ENCODE results near the gene PANK4.

The PANK4 gene

GRCh38 chr1:2561898-2562895 is 35.8 kb upstream of the PANK4 start:
- H3K4me3 ChIP-seq (ENCODE audit: control insufficient read depth, low read depth, low read length): no peak overlapping the region
- no peak for DNase-seq (ENCODE audit: low read depth)
- TF ChIP-seq CTCF (IDR thresholded peaks at IDR 0.05; ENCODE audit: control insufficient read depth, insufficient read depth, low read depth, low read length, missing control alignments): peak; percentile 49

DNA sequence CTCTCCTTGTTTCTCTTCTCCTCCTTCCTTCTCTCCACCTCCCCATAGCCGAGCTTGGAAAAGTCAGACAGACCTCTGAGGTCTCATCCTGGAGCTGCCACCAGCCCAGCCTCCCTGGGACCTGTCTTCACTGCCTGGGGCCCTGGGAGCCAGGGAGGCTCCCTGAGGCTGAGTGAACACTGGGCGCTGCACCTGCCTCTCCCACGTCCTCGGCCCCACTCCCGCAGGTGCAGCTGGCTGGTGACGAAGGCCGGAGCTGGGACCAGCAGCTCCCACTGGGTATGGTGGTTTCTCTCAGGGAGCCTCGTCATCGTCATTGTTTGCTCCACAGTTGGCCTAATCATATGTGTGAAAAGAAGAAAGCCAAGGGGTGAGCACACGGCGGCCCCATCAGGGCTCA is 35.0 kb upstream of the PANK4 start:
- TF ChIP-seq CTCF (IDR thresholded peaks at IDR 0.05; ENCODE audit: control insufficient read depth, insufficient read depth, low read depth, low read length, missing control alignments): no peak
- no peak for DNase-seq (ENCODE audit: low read depth)
- no peak overlapping the region for H3K4me3 ChIP-seq (ENCODE audit: control insufficient read depth, low read depth, low read length)

GRCh38 chr1:2560299-2561073 is 34.1 kb upstream of the PANK4 start:
- no peak overlapping the region for H3K4me3 ChIP-seq (ENCODE audit: control insufficient read depth, low read depth, low read length)
- TF ChIP-seq CTCF (IDR thresholded peaks at IDR 0.05; ENCODE audit: control insufficient read depth, insufficient read depth, low read depth, low read length, missing control alignments): no peak
- no peak for DNase-seq (ENCODE audit: low read depth)

DNA sequence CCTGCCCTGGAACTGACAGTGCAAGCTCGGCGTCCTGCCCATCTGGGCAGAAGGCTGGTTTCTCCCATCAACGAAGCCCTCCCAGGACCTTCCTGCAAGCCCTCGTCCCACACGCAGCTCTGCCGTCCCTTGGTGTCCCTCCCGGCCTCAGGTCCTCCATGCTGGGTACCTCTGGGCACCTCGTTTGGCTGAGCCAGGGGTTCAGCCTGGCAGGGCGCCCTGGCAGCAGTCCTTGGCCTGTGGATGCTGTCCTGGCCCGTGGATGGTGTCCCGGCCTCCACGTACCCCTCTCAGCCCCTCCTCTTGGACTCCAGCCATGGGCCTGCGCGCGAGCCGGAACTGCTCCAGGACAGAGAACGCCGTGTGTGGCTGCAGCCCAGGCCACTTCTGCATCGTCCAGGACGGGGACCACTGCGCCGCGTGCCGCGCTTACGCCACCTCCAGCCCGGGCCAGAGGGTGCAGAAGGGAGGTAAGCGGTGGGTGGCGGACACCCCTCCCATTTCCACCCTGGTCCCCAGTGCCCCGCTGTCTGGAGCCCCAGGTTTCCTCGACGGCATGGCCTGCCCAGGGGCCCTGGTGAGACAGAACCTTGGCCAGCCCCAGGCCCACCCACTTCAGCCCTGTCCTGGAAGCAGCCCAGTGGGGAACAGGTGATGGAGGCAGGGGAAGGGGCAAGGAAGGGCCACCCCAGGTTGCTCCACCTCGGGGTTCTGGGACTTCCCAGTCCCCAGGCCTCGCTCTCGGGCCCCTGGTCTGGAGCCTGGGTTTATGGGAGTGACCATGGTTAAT is 33.3 kb upstream of the PANK4 start:
- DNase-seq (ENCODE audit: low read depth): no peak
- H3K4me3 ChIP-seq (ENCODE audit: control insufficient read depth, low read depth, low read length): no peak overlapping the region
- no peak for TF ChIP-seq CTCF (IDR thresholded peaks at IDR 0.05; ENCODE audit: control insufficient read depth, insufficient read depth, low read depth, low read length, missing control alignments)

DNA sequence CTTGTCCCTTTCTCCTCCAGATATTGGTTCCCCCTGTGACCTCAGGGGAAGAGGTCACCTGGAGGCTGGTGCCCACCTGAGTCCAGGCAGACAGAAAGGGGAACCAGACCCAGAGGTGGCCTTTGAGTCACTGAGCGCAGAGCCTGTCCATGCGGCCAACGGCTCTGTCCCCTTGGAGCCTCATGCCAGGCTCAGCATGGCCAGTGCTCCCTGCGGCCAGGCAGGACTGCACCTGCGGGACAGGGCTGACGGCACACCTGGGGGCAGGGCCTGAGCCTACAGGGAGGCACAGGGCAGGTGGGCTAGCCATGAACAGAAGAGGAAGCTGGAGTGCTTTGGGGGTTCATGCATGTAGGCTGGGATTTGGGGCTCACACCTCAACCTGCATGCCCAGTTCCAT is 32.5 kb upstream of the PANK4 start:
- TF ChIP-seq CTCF (IDR thresholded peaks at IDR 0.05; ENCODE audit: control insufficient read depth, insufficient read depth, low read depth, low read length, missing control alignments): no peak
- DNase-seq (ENCODE audit: low read depth): no peak

DNA sequence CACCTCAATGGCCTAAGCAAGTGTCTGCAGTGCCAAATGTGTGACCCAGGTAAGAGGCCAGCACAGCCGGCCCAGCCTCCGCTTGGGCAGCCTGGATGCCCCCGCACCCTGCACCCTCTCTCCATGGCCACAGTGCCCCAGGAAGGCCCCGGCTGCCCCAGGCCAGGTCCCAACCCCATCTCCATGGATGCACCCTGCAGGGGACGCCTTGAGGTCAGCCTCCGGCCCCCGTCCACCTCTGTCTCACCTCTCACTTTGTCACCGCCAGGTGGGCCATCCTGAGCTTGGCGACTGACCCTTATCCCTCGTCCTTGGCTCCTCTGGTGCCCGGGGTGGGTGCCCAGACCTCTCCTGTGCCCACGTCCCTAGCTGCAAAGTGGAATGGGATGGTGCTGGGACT is 32.0 kb upstream of the PANK4 start:
- no peak for TF ChIP-seq CTCF (IDR thresholded peaks at IDR 0.05; ENCODE audit: control insufficient read depth, insufficient read depth, low read depth, low read length, missing control alignments)
- H3K4me3 ChIP-seq (ENCODE audit: control insufficient read depth, low read depth, low read length): no peak overlapping the region
- no peak for DNase-seq (ENCODE audit: low read depth)

More for the DNA sequence above, 32.5 kb upstream of the PANK4 start:
- no peak overlapping the region for H3K4me3 ChIP-seq (ENCODE audit: control insufficient read depth, low read depth, low read length)
